GM18511 (cell line): Measurements from ENCODE around the gene DCP1A.
A peak's percentile ranks its signal among the peaks of the same experiment; 100 is the strongest.
"Not testable (repeated sequence)": the region's sequence is repeated elsewhere in the genome, so short reads cannot be mapped to it uniquely, and the experiment has no call there.

Source experiments
- ATAC-seq: cut with Tn5 transposase; IDR thresholded peaks from one replicate; pipeline ENCODE4 v1.9.1; 2021; ENCODE audit warnings: mild to moderate bottlenecking, moderate library complexity; ENCODE audit not compliant: unreplicated experiment

Gene DCP1A

DNA sequence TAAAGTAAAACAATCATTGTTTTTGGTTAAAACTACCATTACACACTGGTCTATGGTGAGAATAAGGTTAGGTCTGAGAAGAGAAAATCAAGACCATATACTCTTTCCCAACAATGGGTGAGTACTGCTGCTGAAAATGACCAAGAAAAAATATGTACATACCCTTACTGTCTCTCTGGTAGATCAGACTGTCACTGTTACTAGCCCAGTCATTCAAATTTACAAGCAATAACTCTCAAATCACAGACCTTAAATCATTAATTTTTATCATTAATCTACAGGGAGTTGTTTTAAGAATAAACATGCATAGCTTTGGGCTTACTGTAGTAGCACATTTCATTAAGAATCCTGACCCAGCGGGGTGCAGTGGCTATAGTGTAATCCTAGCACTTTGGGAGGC, 17.4 kb downstream of the DCP1A start:
- no peak for ATAC-seq

GRCh38 chr3:53328746-53329145, 18.6 kb downstream of the DCP1A start:
- no peak for ATAC-seq

DNA sequence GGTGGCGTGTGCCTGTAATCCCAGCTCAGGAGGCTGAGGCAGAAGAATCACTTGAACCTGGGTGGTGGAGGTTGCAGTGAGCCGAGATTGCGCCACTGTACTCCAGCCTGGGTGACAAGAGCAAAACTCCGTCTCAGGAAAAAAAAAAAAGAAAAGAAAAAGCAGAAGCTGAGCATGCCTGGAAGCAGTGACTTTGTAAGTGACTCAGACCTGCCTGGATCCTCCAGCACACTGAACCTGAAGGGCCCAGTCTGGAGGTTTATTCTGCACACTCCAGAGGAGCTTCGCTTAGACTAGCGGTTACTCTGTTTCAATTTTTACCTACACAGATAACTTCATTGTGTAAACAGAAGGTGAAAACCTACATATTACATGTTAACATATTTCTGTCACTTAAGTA, 19.4 kb downstream of the DCP1A start:
- not testable (repeated sequence) for ATAC-seq

GRCh38 chr3:53324105-53324504, 23.2 kb downstream of the DCP1A start:
- ATAC-seq = no peak

DNA sequence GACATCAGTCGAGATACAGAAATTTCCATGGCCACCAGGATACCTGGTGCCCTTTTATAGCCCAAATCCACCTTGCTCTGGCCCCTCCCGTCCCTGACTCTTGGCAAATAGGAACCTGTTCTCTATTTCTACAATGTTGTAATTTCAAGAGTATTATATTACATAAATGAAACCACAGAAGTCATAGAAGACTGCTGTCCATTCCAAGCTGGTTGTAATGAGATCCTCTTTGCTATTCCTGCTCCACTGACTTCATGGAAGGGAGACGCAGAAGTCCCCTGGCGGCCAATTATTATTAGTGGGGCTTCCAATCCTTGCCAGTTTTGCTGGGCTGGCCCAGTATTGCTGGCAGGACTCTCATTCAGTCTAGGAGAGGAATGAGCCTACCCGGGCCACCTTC, 26.6 kb downstream of the DCP1A start:
- ATAC-seq = no peak

DNA sequence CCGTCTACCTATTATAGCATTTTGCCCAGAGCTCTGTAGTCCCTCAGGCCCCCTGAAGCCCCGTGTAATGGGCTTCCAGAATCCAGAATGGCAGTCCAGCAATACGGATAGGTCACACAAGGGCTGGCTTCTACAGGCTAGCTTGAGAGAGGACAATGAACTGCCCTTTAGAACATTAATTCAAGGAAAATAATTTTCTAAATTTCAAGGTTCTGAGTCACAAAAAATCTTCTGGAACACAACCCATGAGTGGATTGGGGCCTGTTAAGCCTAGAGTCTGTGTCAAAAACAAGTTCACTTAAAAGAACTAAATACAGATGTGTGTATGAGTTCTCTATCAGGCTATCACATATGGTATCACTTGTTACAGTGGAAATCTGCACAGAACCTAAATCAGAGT, 28.8 kb downstream of the DCP1A start:
- no peak for ATAC-seq

DNA sequence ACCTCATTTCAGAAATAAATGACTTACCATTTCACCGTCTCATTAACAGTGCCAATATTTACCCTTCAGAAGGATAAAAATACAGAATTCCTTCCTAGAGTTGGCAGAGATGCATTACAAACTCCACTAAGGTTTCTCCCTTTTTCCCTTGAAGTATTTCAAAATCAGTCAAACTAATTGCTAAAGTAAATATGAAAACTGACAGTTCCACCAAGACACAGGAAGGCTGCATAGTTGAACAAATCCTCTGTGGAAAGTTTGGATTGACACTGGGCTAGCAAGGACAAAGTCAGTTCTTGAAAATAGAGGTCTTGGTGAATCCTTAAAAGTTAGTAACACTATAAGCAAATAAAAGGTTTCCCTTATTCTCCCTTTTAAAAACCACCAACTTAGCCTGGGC, 34.5 kb downstream of the DCP1A start:
- no peak for ATAC-seq

DNA sequence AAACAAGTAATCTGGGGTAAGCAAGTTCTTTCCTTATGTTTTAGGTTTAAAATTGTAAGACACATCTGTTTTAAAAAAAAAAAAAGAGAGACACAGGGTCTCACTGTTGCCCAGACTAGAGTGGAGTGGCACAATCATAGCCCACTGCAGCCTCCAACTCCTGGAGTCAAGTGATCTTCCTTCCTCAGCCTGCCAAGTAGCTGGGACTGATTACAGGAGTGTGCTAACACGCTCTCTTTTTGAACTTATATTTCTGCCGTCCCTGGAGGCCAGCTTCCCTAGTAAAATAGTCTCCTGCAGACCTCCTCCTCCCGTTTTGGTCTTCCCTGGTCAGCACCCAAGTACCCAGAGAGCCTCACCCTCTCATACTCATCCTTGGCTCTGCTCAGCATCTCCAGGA, 35.5 kb downstream of the DCP1A start:
- ATAC-seq = no peak

- no peak for ATAC-seq
Observed at GRCh38 chr3:53303957-53304356, 43.4 kb downstream of the DCP1A start.

GRCh38 chr3:53303549-53303948, 43.8 kb downstream of the DCP1A start:
- no peak for ATAC-seq

DNA sequence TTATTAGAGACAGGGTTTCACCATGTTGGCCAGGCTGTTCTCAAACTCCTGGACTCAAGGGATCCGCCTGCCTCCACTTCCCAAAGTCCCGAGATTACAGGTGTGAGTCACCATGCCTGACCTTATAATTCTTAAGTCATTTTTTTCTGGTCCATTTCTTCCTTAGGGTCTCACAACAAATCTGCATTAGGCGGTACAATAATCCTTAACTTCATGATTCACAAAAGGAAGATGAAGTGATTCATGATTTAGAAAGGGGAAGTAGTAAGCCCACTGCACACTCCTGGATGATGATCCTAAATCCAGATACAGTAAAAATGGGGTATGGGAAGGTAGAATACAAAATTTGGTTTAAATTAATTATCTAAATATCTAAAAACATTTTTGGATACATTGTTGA, 46.5 kb downstream of the DCP1A start:
- no peak for ATAC-seq

DNA sequence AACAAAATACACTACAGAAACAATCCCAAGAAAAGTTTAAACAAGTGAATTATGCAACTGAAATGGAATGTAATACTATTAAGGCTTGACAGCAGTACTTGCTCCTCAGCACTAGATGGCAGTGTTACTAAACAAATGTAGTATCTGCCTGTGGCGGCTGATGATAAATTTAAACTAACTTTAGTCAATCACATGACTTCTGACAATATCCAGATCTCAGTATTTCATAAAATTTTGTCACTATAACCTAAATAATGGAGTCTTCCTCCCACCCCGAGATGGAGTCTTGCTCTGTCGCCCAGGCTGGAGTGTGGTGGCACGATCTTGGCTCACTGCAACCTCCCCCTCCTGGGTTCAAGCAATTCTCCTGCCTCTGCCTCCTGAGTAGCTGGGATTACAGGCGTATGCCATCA, 47.7 kb downstream of the DCP1A start:
- peak; percentile 58 for ATAC-seq

- no peak for ATAC-seq
Observed at GRCh38 chr3:53295410-53295809, 51.9 kb downstream of the DCP1A start.

GRCh38 chr3:53293867-53294266, 53.5 kb downstream of the DCP1A start:
- no peak for ATAC-seq

DNA sequence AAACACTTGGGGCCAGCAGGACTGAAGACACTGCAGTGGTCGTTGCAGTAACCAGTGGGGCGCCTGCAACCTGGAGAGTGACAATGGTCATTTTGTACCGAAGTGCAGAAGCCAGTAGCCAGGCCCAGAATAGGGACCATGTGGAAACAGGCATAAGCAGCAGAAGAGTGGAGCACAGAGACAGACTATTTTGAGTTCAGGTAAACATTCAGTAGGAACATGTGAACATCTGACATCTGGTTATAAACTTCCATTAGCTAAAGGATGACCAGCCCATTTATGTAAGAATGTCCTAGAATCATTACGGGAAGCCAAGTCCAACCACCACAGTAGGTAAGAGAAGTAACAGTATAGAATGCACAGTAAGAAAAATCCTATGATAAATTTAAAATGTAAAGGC, 59.1 kb downstream of the DCP1A start:
- ATAC-seq = no peak

GRCh38 chr3:53287131-53287629, 60.2 kb downstream of the DCP1A start:
- no peak for ATAC-seq

- ATAC-seq = no peak
Observed at GRCh38 chr3:53286727-53287126, 60.6 kb downstream of the DCP1A start.

- no peak for ATAC-seq
Observed at GRCh38 chr3:53282581-53282980, 64.8 kb downstream of the DCP1A start.

- ATAC-seq = no peak
Observed at GRCh38 chr3:53278667-53279066, 68.7 kb downstream of the DCP1A start.

GRCh38 chr3:53274938-53275605, 72.3 kb downstream of the DCP1A start:
- ATAC-seq = no peak

DNA sequence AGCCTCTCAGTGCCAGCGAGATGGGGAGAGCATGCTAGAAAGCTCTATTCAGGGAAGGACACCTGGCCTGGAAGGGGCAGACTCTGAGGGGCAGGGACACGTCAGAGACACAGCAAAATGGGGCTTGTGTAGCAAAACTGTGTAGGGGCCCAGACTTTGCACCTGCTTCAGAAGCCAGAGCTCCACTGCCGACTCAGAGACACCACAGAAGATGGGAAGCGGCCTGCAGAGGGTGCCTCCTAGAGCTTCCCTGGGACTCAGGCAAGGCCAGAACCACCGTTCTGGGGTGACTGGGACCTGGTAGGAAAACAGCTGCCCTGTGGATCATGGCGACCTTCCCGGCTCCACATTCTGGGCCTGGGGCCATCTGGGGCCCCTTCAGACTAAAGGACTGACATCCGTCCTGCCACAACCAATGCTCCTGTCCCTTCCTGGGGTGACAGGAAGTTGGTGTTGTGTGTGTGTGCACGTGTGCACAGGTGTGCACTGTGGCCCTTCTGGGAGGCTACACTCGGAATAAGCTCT, 74.1 kb downstream of the DCP1A start:
- ATAC-seq = no peak

DNA sequence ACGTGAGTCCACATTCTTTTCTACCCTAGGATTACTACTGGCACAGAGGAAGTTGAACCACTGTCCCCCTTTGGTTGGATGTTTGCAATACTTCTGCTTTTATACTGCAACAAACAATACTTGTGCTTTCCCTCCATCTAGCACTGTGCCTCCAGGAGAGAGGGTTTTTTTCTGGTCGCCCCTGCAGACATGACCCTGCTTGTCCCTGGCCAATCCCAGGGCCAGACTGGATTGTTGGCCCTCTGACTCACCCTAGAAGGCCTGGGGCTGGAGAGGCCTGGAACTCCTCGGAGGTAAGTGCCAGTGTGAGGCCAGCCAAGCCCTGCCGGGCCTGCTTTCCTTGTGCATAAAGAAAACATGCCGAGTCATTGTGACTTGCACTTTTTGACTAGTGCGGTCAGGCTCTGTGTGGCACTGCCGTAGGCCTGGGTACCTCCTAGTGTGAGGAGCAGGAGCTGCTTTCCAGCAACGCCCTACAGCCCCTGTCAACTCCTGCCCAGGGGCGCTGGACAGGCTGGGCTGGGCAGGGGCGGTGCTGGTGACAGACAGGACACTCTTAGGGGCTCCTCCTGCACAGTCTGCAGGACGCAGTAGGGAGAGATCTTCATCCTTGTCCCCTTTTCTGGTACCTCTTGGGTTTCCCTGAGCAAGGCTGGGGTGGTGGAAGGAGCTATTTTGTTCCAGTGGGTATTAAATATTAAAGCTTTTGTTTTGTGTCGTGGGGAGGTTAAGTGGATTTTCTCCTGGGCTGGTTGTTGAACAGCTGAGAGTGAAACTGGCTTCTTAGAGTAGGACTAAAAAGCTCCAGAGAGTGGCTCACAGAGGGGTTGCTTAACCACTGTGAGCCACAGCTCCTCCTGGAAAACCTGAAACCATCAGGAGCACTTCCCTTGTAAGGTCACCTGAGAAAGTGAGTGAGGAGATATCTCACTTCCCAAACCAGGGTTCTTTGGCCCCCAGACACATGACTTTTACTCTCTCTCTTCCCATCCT, 77.2 kb downstream of the DCP1A start:
- peak; percentile 70 for ATAC-seq
